ENCODE results near the gene SPRR4.

Gene SPRR4

GRCh38 chr1:152967201-152967600, 3.2 kb upstream of the SPRR4 start:
- DNase-seq (ENCODE audit: low read depth in 1 of 2, low spot score in 1 of 2): no peak
- no peaks in the 10 kb centered on the region for H3K27me3 ChIP-seq (ENCODE audit: insufficient read depth, poor library complexity, severe bottlenecking)
- no peak for TF ChIP-seq CTCF (IDR thresholded peaks at IDR 0.05; ENCODE audit: insufficient read depth, low read length)

GRCh38 chr1:152968248-152968647, 2.2 kb upstream of the SPRR4 start:
- Histone ChIP-seq H3K27ac (replicated peaks) (no peak overlapping the region), H3K4me3 (replicated peaks; ENCODE audit: insufficient read depth, low read length) (no peak overlapping the region), H3K27me3 (ENCODE audit: insufficient read depth, poor library complexity, severe bottlenecking) (no peaks in the 10 kb centered on the region)
- no peak for DNase-seq (ENCODE audit: low read depth in 1 of 2, low spot score in 1 of 2)
- TF ChIP-seq CTCF (IDR thresholded peaks at IDR 0.05; ENCODE audit: insufficient read depth, low read length) (no peak), POLR2AphosphoS5 (IDR thresholded peaks at IDR 0.05; ENCODE audit: low read depth) (no peak), REST (IDR thresholded peaks at IDR 0.05; ENCODE audit: insufficient replicate concordance, low read depth) (no peak), SPI1 (IDR thresholded peaks at IDR 0.05; ENCODE audit: borderline replicate concordance, low read depth) (no peak), GABPA (IDR thresholded peaks at IDR 0.05; ENCODE audit: low read depth) (no peak)

More at GRCh38 chr1:152967201-152967600, 3.2 kb upstream of the SPRR4 start:
- H3K27ac ChIP-seq (replicated peaks): no peak overlapping the region
- no peak overlapping the region for H3K4me3 ChIP-seq (replicated peaks; ENCODE audit: insufficient read depth, low read length)

GRCh38 chr1:152969036-152969435, 1.4 kb upstream of the SPRR4 start:
- DNase-seq (ENCODE audit: low read depth in 1 of 2, low spot score in 1 of 2): no peak
- Histone ChIP-seq H3K4me3 (replicated peaks; ENCODE audit: insufficient read depth, low read length) (no peak overlapping the region), H3K27ac (replicated peaks) (no peak overlapping the region), H3K27me3 (ENCODE audit: insufficient read depth, poor library complexity, severe bottlenecking) (no peaks in the 10 kb centered on the region)
- TF ChIP-seq CTCF (IDR thresholded peaks at IDR 0.05; ENCODE audit: insufficient read depth, low read length) (no peak), POLR2AphosphoS5 (IDR thresholded peaks at IDR 0.05; ENCODE audit: low read depth) (no peak), SPI1 (IDR thresholded peaks at IDR 0.05; ENCODE audit: borderline replicate concordance, low read depth) (no peak), GABPA (IDR thresholded peaks at IDR 0.05; ENCODE audit: low read depth) (no peak), REST (IDR thresholded peaks at IDR 0.05; ENCODE audit: insufficient replicate concordance, low read depth) (no peak)

GRCh38 chr1:152972196-152972886, 1.9 kb downstream of the SPRR4 start:
- no peak for TF ChIP-seq REST (IDR thresholded peaks at IDR 0.05; ENCODE audit: insufficient replicate concordance, low read depth)
- DNase-seq (ENCODE audit: low read depth in 1 of 2, low spot score in 1 of 2): no peak
- Histone ChIP-seq H3K4me3 (replicated peaks; ENCODE audit: insufficient read depth, low read length) (no peak overlapping the region), H3K27ac (replicated peaks) (no peak overlapping the region), H3K27me3 (ENCODE audit: insufficient read depth, poor library complexity, severe bottlenecking) (no peaks in the 10 kb centered on the region)

All from HL-60 (cell line).